Activated CD4-positive, alpha-beta T cell treated with anti-CD3 and anti-CD28 coated beads for 1 hour (primary cell): ENCODE results near the gene PAK6.

Experiments used
- DNase-seq: peaks from one replicate; pipeline ENCODE4 v3.0.0-alpha.2; 2020

PAK6 gene

GRCh38 chr15:40238532-40239403 lies at the start of gene PAK6:
Gene PAK6, plus strand, starts transcription at chr15:40239063. Its CDS starts 25,723 bp downstream, at chr15:40264786.
- DNase-seq: no peak

- DNase-seq: no peak
These were observed 48.3 kb upstream of the PAK6 start for GRCh38 chr15:40190591-40190990.

- no peak for DNase-seq
These were observed 45.9 kb upstream of the PAK6 start for GRCh38 chr15:40192942-40193341.

GRCh38 chr15:40197434-40197833 lies 41.4 kb upstream of the PAK6 start:
- no peak for DNase-seq

GRCh38 chr15:40198355-40199085 lies 40.3 kb upstream of the PAK6 start:
- no peak for DNase-seq

GRCh38 chr15:40204100-40204499 lies 34.8 kb upstream of the PAK6 start:
- DNase-seq: no peak

GRCh38 chr15:40217166-40217824 lies 21.6 kb upstream of the PAK6 start:
- no peak for DNase-seq

- DNase-seq: no peak
These were observed 19.1 kb upstream of the PAK6 start for GRCh38 chr15:40219801-40220200.

GRCh38 chr15:40222131-40222530 lies 16.7 kb upstream of the PAK6 start:
- DNase-seq: no peak

- no peak for DNase-seq
These were observed 12.1 kb upstream of the PAK6 start for GRCh38 chr15:40226736-40227135.

- no peak for DNase-seq
These were observed 9.5 kb upstream of the PAK6 start for GRCh38 chr15:40229316-40229715.

GRCh38 chr15:40229956-40230355 lies 8.9 kb upstream of the PAK6 start:
- DNase-seq: no peak

GRCh38 chr15:40232625-40233070 lies 6.2 kb upstream of the PAK6 start:
- DNase-seq: no peak

- no peak for DNase-seq
These were observed 4.9 kb upstream of the PAK6 start for GRCh38 chr15:40233727-40234577.

GRCh38 chr15:40234783-40235182 lies 4.1 kb upstream of the PAK6 start:
- DNase-seq: no peak

GRCh38 chr15:40235201-40235885 lies 3.5 kb upstream of the PAK6 start:
- no peak for DNase-seq

- DNase-seq: no peak
These were observed 485 bp downstream of the PAK6 start for GRCh38 chr15:40239404-40239692.

GRCh38 chr15:40239693-40240618 lies 1.1 kb downstream of the PAK6 start:
- no peak for DNase-seq

GRCh38 chr15:40240619-40241221 lies 1.9 kb downstream of the PAK6 start:
- no peak for DNase-seq
